HG02798 (cell line): ENCODE measurements around the gene GET4.

Experiments
- ATAC-seq: cut with Tn5 transposase; IDR thresholded peaks from one replicate; pipeline ENCODE4 v1.9.1; 2021; ENCODE audit warnings: mild to moderate bottlenecking; ENCODE audit not compliant: unreplicated experiment, poor library complexity

The GET4 gene

DNA sequence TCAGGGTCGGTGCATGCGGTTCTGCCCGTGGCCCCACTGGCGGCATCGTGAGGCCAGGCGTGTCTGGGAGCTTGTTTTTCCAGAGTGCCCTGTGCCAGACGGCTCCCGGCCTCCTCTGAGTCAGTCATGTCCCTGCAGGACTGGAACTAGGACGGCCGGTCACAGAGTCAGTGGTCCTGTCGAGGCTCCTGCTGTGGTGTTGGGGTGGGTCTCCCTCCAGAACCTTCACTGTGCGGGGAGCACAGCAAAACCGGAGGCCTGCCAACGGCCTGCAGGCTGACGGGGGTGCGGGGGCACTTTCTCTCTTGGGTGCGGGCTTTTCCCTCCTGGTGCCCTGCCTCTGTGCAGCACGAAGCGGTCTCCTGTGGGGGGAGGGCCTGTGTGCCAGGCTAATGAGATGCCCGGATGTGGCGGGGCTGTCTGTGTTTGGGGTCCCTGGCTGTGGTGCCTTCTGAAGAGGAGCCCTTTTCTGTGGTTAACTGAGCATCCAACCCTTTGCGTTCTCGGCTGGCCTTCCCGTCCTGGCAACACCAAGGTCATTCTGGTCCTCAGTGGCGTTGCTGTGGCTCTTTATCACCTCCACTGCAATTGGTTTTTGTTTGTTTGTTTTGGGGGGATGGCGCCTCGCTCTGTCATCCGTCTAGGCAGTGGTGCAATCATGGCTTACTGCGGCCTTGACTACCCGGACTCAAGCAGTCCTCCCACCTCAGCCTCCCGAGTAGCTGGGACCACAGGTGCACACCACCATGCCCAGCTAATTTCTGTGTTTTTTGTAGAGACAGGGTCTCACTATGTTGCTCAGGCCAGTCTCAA is 8.0 kb downstream of the GET4 start:
- ATAC-seq, result no peak

- ATAC-seq, result no peak
These were observed 9.0 kb downstream of the GET4 start for GRCh38 chr7:885261-885892.

- ATAC-seq, result no peak
These were observed 9.7 kb downstream of the GET4 start for GRCh38 chr7:885893-886625.

- ATAC-seq, result no peak
These were observed 10.5 kb downstream of the GET4 start for GRCh38 chr7:886626-887487.

GRCh38 chr7:887488-887820 is 11.1 kb downstream of the GET4 start:
- no peak for ATAC-seq

DNA sequence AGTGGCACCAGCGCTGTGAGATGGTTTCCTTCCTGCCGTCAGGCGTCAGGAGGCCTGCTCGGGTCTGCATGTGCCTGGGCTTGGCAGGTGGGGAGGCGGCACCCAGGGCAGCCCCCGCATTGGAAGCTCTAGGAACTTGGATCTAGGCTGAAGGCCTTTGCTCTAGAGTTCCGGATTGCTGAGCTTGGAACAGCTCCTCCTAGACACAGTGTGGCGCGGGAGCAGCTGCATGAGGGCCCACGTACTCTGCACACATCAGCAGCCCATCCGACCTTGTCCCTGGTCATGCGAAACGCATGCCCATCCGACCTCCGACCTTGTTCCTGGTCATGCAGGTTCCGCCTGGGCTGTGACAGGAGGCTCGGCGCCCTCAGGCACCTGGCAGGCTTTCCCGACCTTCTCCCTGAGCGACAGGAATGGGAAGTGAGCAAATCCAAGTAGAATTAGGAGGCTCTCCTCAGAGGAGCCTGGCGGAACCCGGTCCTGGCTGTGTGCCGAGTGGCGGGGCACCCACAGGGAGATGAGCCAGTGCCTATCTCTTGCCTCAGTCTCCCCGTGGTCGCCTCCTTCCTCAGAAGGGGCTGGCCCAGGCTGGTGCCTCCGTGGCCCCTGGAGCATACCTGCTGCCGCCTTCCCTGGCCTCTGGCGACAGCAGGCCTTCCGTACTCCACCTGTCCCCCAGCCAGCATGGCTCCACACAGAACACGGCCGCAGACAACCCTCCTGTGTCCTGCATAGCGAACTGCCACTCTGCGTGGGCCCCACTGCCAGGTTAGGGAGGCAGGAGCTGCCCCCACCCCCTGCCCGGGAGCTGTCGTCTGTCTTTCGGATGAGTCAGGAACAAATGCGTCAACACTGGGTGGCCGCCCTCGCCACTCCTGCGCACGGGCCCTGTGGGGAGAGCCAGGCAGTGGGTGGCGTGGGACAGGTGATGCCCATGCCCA is 12.0 kb downstream of the GET4 start:
- no peak for ATAC-seq

DNA sequence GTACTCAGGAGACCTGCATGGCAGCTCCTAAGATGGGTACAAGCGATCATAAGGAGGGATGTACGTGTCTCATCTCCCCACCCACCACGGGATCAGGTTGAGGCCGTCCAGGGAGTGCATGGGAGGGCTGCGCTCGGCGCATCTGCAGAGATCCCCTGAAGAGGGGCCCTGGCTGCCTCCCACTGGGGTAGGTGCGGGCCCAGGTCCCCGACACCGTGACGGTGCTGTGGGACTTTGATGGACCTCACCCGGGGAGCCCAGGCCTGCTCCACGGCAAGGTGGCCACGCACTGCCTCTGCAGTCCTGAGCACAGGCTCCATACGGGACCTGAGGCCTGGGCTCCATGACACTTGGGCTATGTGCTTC is 12.7 kb downstream of the GET4 start:
- no peak for ATAC-seq

DNA sequence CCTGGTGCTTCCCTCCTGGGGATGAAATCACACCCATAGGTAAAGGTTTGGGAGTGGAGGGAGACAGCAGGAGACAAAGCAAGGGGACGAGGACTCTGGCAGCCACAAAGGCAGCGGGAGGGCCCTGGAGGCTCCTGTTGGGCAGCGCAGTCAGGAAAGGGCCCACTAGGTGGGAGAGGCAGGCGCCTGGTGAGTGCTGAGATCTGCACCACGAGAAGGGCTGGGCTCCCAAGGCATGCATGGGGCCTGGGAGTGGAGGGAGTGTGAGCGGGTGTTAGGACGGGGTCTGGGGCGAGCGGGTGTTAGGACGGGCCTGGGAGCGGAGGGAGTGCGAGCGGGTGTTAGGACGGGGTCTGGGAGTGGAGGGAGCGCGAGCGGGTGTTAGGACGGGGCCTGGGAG is 13.0 kb downstream of the GET4 start:
- no peak for ATAC-seq

DNA sequence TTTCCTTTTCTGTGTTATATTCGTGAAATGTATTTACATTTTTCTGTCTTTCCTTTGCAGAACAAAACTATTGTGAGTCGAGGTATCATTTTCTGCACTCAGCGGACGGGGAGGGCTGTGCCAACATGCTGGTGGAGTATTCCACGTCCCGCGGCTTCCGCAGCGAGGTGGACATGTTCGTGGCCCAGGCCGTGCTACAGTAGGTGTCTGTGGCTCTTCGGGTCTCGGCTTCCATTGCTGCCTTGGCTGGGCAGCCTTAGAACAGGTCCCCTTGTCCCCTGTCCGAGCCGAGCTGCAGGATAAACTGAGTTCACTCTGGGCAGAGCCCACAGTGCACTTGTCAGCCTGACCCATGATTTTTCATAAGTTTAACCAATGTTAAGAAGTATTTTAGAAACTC is 14.5 kb downstream of the GET4 start:
- no peak for ATAC-seq

DNA sequence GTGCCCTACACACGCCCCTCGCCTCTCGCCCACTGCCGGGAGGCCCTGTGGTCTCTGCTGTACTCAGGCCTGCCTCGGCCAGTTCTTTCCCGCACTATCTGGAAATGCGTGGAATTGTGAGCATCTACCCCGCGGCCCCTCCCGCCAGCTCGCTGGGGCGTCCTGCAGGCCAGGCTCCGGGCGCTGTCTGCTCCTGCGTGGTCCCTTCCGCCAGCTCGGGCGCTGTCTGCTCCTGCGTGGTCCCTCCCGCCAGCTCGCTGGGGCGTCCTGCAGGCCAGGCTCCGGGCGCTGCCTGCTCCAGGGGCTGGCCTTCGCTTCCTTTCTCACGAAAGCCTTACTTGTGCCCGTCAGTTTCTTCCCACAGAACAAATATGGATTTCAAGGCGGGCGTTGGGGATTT is 14.9 kb downstream of the GET4 start:
- no peak for ATAC-seq

DNA sequence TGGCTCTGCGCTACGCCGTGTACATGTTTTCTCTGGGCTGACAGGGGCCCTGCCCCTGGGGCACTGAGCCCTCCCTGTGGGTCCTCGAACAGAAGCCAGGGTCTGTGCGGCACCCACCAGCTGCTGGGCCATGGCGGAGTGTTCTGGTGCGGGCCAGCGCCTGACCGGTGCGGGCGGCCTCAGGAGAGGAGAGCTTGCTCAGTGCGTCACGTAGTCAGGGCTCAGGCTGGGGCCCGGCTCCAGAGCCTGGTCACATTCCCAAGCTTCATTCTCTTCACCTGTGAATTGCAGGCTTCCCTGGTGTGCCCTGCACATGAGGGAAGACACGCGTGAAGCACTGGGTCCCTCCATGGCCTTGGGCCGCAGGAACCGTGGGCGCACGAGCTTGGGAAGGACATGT is 15.5 kb downstream of the GET4 start:
- no peak for ATAC-seq

- no peak for ATAC-seq
These were observed 16.6 kb downstream of the GET4 start for GRCh38 chr7:892648-893593.

DNA sequence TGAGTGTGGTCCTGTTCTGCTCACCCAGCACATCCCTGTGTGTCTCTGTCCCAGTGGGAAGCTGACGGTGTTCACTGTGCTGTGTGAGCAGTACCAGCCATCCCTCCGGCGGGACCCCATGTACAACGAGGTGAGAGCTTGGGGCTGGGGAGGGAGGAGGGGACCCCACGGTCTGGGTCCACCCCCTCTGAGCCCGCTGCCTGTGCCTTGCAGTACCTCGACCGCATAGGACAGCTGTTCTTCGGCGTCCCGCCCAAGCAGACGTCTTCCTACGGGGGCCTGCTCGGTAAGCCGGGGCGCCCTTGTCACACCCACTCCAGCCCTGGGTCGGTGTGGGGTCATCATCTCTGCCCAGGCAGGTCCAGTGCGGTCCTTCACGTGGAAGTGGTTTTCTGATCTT is 17.3 kb downstream of the GET4 start:
- ATAC-seq, result no peak

DNA sequence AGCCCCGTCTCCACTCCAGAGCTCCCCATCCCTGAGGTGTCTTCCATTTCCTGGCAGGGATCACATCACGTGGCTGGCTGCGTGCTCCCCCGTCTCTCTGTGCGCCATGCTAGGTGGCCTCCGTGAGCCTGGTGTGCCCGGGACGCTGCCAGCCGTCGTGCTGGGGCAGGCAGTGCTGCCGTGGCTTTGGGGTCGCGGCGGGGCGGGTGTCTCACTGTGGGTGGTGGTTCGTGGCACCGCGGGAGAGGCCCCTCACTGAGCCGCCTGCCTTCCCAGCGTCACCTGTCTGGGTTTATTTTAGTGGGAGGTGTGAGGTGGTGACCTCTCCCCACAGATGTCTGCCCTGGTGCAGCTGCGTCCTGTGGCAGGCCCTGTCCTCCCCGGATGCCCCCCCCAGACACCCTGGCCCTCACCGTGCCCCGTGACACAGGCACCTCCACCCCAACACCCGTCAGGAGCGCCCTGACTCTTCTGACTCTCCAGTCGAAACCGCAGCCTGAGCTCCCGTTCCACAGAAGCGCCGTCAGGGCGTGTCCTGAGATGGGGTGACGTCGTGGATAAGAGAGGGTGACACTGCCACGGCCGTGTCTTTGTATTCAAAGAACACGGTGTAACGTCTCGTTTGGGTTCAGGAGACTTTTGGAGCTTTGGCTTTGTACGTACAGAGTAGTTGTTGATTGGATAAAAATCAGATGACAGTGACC is 18.0 kb downstream of the GET4 start:
- ATAC-seq, result no peak

DNA sequence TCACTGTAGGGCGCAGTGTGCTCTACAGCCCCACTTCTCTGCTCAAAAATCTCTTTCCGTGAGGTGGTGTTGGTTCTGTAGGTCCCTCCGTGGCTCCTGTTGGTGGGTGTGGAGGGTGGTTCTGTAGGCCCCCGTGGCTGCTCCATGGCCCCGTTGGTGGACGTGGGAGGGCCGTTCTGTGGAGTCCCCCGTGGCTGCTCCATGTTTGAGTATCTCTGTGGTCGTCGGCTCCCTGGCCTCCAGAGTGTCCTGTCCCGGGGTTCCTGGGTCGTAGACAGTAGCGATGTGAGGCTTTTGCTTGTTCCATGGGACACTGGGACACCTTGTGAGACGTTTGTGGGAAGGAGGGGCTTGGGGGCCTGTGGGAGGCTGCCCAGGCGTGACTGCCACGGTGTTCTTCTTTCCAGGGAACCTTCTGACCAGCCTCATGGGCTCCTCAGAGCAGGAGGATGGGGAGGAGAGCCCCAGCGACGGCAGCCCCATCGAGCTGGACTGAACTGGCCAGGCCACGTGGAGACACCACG is 18.6 kb downstream of the GET4 start:
- ATAC-seq, result no peak

GRCh38 chr7:895451-896052 is 19.2 kb downstream of the GET4 start:
- no peak for ATAC-seq

DNA sequence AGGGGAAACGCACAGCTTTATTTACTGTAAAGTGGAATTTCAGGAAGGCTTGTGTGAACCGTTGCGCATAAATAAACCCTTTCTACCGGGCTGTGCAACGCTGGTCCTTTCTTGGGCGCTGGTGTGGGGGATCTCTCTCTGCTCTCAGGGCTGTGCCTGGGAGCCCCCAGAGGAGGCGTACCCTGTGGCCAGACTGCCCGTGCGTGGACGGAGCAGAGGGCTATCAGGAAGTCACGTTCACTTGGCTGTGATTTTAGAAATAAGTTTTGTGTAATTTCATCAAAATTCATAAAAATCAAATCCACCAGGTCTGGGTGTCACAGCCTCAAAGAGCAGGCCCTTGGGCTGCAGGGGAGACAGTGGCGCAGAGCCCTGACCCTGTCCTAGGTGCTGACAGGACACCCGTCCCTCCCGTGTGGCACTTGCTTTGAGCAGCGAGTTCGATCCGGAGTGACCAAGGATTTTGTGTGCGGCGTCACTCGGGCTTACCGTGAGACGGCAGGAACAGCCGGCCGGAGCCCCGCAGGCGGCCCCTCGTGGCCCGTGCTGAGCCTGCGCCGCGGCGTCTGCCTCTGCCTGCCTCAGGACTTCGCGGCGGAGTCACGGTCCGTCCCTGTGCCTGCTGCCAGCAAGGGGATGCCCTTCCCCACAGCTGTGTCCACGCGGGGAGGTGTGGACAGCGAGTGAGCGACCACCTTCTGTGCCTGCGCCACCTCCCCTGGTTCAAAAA is 20.2 kb downstream of the GET4 start:
- no peak for ATAC-seq
